ENCODE data around the gene LIMS1.
A peak's percentile ranks its signal among the peaks of the same experiment; 100 is the strongest.
"Not testable (repeated sequence)": the region's sequence is repeated elsewhere in the genome, so short reads cannot be mapped to it uniquely, and the experiment has no call there.

LIMS1 gene

GRCh38 chr2:108586631-108587030, 52.4 kb downstream of the LIMS1 start:
- no peak for DNase-seq (ENCODE audit: low read depth in 2 of 2)

GRCh38 chr2:108587621-108588020, 53.4 kb downstream of the LIMS1 start:
- no peak for DNase-seq (ENCODE audit: low read depth in 2 of 2)

GRCh38 chr2:108588070-108588668, 53.9 kb downstream of the LIMS1 start:
- DNase-seq (ENCODE audit: low read depth in 2 of 2): no peak

DNA sequence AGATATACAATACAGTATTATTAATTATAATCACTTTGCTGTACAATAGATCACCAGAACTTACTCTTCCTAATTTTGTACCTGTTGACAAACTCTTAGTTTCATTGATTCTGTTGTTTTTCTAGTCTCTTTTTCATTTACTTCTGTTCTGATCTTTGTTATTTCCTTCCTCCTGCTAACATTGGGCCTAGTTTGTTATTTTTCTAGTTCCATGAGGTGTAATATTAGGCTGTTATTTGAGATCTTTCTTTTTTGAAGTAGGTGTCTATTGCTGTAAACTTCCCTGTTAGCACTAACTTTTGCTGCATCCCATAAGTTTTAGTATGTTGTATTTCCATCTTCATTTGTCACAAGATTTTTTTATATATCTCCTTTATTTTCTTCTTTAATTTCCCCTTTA, 55.1 kb downstream of the LIMS1 start:
- no peak for DNase-seq (ENCODE audit: low read depth in 2 of 2)

DNA sequence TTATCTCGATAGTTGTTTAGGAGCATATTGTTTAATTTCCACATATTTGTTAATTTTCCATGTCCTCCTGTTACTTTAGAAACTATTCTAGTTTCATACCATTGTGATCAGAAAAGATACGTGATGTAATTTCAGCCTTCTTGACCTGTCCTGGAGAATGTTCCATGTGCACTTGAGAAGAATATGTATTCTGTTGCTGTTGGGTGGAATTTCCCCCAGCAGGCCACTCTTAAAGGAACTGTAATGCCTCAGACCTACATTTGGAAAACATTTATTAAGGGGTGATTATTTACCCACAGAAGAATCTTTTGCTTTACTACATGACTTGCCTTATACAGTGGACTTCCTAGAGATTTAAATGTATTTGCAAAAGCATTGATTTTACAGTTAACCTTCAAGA, 55.5 kb downstream of the LIMS1 start:
- no peak for DNase-seq (ENCODE audit: low read depth in 2 of 2)

DNA sequence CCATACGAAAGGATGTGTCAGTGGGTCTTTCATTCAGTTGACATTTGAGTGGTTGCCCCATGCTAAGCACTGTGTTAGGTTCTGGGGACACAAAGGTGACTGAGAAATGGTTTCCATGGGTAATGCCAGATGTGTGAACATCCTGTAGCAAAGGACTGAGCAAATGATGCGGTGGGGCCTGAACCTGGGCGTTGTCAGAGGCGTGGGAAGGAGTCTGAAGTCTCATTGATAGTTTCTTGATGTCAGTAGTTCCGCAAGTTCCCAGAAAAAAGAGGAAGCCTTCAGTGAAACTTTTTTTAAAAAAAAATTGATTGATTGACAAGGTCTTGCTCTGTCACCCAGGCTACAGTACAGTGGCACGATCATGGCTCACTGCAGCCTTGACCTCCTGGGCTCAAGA, 56.9 kb downstream of the LIMS1 start:
- no peak for DNase-seq (ENCODE audit: low read depth in 2 of 2)

GRCh38 chr2:108593547-108594098, 59.4 kb downstream of the LIMS1 start:
- DNase-seq (ENCODE audit: low read depth in 2 of 2): no peak

- DNase-seq (ENCODE audit: low read depth in 2 of 2): no peak
Observed at GRCh38 chr2:108594132-108594981, 60.1 kb downstream of the LIMS1 start.

GRCh38 chr2:108594982-108595464, 60.8 kb downstream of the LIMS1 start:
- no peak for DNase-seq (ENCODE audit: low read depth in 2 of 2)

GRCh38 chr2:108595771-108596170, 61.5 kb downstream of the LIMS1 start:
- not testable (repeated sequence) for DNase-seq (ENCODE audit: low read depth in 2 of 2)

- DNase-seq (ENCODE audit: low read depth in 2 of 2): not testable (repeated sequence)
Observed at GRCh38 chr2:108597105-108597744, 63.0 kb downstream of the LIMS1 start.

DNA sequence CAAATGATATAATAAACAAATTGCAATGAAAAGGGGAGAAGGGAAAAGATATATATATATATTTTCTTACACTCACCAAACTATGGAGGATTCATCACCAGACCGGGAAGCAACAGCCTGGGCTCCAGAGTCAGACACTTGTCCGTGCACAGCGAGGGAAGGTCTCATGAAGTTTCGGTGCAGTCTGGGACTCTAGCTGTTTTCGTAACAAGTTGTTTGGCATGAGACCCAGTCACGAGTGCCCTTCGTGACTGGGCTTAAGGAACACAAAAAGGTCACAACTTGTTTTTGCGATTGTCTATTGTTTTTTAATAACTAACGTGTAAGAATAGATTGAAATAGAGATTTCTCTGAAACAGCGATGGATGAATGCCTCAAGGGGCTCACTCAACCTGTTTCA, 66.9 kb downstream of the LIMS1 start:
- DNase-seq (ENCODE audit: low read depth in 2 of 2): not testable (repeated sequence)

DNA sequence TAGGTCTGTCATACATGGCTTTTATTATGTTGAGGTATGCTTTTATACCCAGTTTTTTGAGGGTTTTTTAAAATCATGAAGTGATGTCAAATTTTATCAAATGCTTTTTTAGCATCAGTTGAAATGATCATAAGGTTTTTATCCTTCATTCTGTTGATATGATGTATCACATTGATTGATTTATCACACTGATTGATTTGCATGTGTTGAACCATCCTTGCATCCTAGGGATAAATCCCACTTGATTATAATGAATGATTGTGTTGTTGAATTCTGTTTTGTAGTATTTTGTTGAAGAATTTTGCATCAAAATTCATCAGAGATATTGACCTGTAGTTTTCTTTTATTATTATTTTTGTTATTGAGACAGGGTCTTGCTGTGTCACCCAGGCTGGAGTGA, 68.2 kb downstream of the LIMS1 start:
- DNase-seq (ENCODE audit: low read depth in 2 of 2): no peak

DNA sequence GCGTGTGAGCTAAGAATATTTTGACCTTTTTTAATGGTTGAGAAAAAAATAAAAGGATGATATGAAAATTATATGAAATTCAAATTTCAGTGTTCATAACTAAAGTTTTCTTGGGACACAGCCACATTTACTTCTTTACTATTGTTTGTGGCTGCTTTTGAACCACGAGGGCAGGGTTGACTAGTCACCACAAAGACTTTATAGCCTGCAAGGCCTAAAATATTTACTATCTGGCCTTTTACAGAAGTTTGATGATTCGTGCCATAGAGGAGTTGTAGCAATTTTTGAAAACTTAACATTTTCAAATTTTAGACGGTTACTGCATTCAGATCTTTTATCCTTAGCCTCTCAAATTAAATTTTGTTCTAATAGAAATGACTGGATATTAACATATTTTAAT, 69.9 kb downstream of the LIMS1 start:
- no peak for DNase-seq (ENCODE audit: low read depth in 2 of 2)

DNA sequence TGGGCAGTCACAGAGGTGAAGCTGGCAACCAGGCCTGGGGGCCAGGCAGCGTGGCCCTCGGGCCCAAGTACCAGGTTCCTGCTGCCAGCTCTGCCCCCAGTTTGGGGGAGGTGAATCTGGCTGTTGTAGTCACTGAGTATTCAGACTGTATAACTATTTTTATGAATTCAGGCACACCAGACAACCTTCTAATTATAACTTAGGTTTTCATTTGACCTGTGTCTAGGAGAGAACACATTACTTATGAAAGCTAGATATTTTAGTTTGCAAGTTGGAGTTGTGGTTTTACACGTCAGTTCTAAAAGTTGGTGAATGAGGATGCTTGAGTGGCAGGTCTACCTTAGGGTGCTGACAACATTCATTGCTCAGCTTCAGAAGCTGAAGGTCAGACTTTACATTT, 71.7 kb downstream of the LIMS1 start:
- no peak for DNase-seq (ENCODE audit: low read depth in 2 of 2)

GRCh38 chr2:108607706-108608301, 73.5 kb downstream of the LIMS1 start:
- no peak for DNase-seq (ENCODE audit: low read depth in 2 of 2)

- DNase-seq (ENCODE audit: low read depth in 2 of 2): no peak
Observed at GRCh38 chr2:108611021-108611420, 76.8 kb downstream of the LIMS1 start.

DNA sequence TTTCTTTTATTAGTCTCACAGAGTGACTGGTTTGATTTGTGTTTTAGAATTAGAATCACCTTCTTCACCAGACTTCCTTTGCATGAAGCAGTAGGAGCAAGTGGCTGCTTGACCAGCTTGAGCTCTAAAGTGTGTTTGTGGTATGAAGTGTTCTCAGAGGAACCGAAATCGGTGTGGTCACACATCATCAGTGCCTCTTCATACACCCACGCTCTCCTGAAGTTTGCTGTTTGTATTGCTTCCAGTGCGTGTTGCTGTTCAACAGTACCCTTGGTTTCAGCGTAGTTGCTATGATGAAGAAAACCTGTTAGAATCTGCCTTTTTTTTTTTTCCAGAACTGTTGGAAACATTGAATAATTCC, 77.9 kb downstream of the LIMS1 start:
- DNase-seq (ENCODE audit: low read depth in 2 of 2): peak in 1 of 2 donors; percentile 20

GRCh38 chr2:108612514-108613183, 78.4 kb downstream of the LIMS1 start:
- peak; percentile 37 to 43 for DNase-seq (ENCODE audit: low read depth in 2 of 2)

DNA sequence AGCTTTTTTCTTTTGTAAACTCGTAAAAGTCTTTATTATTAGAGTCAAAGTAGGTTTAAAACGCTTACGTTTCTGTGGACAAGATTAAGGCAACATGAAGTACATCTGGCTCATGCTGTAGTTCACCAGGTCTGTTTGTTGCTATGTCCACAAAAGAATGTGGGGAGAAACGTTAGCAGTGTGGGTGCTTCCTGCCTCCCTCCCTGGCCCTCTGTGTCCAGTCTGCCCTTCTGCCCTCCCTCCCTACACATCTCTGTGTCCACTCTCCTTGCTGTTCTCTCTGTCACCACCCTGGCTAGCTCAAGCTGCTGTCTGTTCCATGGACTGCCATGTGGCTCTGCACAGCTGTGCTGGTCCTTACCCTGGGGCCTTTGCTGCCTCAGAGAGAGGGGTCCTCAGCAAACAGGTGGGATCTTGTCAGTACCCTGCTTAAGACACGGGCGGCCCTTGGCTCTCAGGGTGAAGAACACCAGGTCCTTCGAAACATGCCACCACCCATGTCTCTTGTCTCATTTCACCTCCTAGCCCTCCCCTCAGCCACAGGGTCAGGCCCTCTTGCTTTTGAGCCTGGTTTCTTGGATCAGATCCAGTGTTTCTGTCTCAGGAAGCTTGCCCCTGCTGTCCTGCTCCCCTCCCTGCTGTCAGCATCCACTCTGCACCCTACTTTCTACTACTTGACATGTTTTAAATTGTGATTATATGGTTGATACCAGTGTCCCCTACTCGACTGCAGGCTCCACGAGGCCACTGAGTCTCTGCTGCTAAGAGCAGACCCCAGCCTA, 79.2 kb downstream of the LIMS1 start:
- DNase-seq (ENCODE audit: low read depth in 2 of 2): no peak

DNA sequence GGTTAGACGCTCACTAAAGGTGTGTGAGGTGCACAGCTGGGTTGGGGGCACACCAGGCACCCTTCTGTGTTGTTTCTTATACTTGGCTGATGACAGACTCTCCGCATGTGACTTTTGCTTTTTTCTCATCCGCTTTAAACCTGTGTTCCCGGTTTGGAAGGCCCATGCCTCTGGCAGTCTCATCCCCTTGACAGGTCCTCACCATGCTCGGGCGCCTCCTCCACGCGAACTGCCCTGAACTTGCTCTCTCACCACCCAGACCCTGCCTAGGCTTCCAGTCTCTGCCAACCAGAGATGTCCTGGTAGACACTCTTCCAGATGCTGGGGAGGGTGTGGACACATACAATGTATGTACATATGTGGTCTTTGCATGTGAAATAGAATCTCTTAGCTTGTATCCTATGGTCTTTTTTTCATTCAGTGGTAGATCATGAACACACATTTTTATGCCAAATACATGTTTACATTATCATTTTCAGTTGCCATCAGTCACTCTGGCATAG, 79.8 kb downstream of the LIMS1 start:
- DNase-seq (ENCODE audit: low read depth in 2 of 2): no peak
